Esophagus muscularis mucosa (tissue), 4 donors: Measurements from ENCODE around the gene DHX58. TPM values are rescaled to one million over a fixed set of nuclear protein-coding genes. Genes with fewer than 3 reads are reported as not detected.

Source experiments
- DNase-seq: peaks from one replicate; pipeline ENCODE4 v3.0.0-alpha.2; 2017; ENCODE audit errors: extremely low spot score
- H3K27ac ChIP-seq, 4 donors: fragments of 200-600 bp; sonication (generic); replicated peaks in 1 of 4; 1 replicate in 3 of 4; 2 replicates in 1 of 4; pipeline ENCODE4 v1.5.1; 2016 to 2019; ENCODE audit warnings: mild to moderate bottlenecking in 1 of 4
- H3K27me3 ChIP-seq, 4 donors: fragments of 200-600 bp; sonication (generic); one replicate each; pipeline versions ENCODE4 v1.5.1 to v1.6.0; 2016 to 2019
- H3K36me3 ChIP-seq, 4 donors: fragments of 200-600 bp; sonication (generic); one replicate each; pipeline ENCODE4 v1.5.1; 2016 to 2019
- H3K4me1 ChIP-seq, 4 donors: fragments of 200-600 bp; sonication (generic); one replicate each; pipeline ENCODE4 v1.5.1; 2016 to 2019
- H3K4me3 ChIP-seq, 4 donors: fragments of 200-600 bp; sonication (generic); 1 replicate in 2 of 4; 2 replicates in 2 of 4; pipeline ENCODE4 v1.5.1; 2016 to 2019; ENCODE audit warnings: mild to moderate bottlenecking in 4 of 4, moderate library complexity in 1 of 4
- H3K9me3 ChIP-seq, 4 donors: fragments of 200-600 bp; sonication (generic); 1 replicate in 3 of 4; 2 replicates in 1 of 4; pipeline ENCODE4 v1.5.1; 2016 to 2019
- CTCF ChIP-seq, 3 experiments: fragments of 200-600 bp in 2 of 3; fragments of 450-650 bp in 1 of 3; sonication (generic) in 2 of 3; IDR thresholded peaks; one replicate each; pipeline ENCODE4 v1.5.1; 2017 to 2019; ENCODE audit warnings: antibody characterized with exemption in 3 of 3, mild to moderate bottlenecking in 2 of 3, moderate library complexity in 1 of 3
- EP300 ChIP-seq: sonication (generic); formaldehyde crosslinking; IDR thresholded peaks from one replicate; pipeline ENCODE4 v1.6.1; 2017; ENCODE audit warnings: antibody characterized with exemption
- POLR2A ChIP-seq: fragments of 450-650 bp; IDR thresholded peaks from one replicate; pipeline ENCODE4 v1.6.1; 2017; ENCODE audit warnings: antibody characterized with exemption, moderate library complexity, mild to moderate bottlenecking, low read depth
- POLR2AphosphoS5 ChIP-seq, 2 donors: sonication (generic); formaldehyde crosslinking; IDR thresholded peaks; one replicate each; pipeline ENCODE4 v1.6.1; 2017; ENCODE audit warnings: antibody characterized with exemption in 2 of 2
- WGBS: methylation state at CpG from one replicate; pipeline ENCODE4 v1.1.5; 2018; 5-methylcytosine and 5-hydroxymethylcytosine counted together
- intact Hi-C: fragments of 100-400 bp; cut with DNase I; formaldehyde crosslinking; loops from one replicate; pipeline ENCODE4 v1.15.1; 2023
- total RNA-seq, 4 donors: library from RNA; depleted of rRNA; stranded (reverse); fragments of >200 nt; gene quantifications; one replicate each; pipeline versions ENCODE4 v1.1.0 to v1.2.1, GENCODE V29; 2016

Gene DHX58
- total RNA-seq, 4 donors from 2014 or later = 9.6 to 11.7 (median 11.3) TPM

GRCh38 chr17:42119301-42119700 lies 6.8 kb upstream of the DHX58 start:
- 91% methylated on average over 18 of the region's 18 CpGs for WGBS

DNA sequence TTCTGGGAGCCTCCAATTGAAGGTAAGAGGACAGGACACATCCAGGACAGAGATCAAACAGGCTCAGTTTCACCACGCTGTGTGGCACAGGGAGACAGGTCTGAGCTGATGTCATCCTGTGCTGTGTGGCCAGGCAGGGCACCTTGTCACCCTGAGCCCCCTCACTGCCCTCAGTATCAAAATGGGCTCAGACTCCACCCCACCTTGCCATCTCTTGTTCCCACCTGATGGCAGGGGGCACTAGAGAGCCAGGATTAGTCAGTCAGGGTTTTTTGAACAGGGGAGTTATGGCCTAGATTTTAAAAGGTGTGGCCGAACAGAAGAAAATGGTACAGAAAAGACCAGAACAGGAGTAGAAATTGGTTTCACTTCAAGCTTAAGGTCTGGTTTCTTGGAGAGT lies 6.0 kb upstream of the DHX58 start:
- no peaks in the 10 kb centered on the region for H3K27me3 ChIP-seq
- TF ChIP-seq POLR2A (no peak), CTCF (IDR thresholded peaks at IDR 0.05) (peak in 1 of 3 experiments; percentile 36)
- H3K4me3 ChIP-seq = no peak overlapping the region
- H3K9me3 ChIP-seq = no peaks in the 10 kb centered on the region
- no peak overlapping the region for H3K27ac ChIP-seq
- peaks cover 23 to 55% (median 44%) of the 10 kb centered on the region in 4 donors for H3K4me1 ChIP-seq
- no peak for DNase-seq
- H3K36me3 ChIP-seq = peaks cover 0 to 55% (median 37%) of the 10 kb centered on the region in 4 donors
- WGBS = 83% methylated on average over 2 of the region's 2 CpGs
- intact Hi-C loops = loop anchor here (5.0 kb wide), 2 partner anchors 51 to 151 kb away; partner anchors contain the start of gene CNP

More at GRCh38 chr17:42119301-42119700, 6.8 kb upstream of the DHX58 start:
- TF ChIP-seq CTCF (IDR thresholded peaks at IDR 0.05) = no peak
- TF ChIP-seq POLR2A = no peak
- no peak for TF ChIP-seq POLR2AphosphoS5 (IDR thresholded peaks at IDR 0.05)
- no peak for TF ChIP-seq EP300
- H3K36me3 ChIP-seq = peaks cover 0 to 47% (median 30%) of the 10 kb centered on the region in 4 donors
- peaks cover 23 to 52% (median 41%) of the 10 kb centered on the region in 4 donors for H3K4me1 ChIP-seq
- H3K27me3 ChIP-seq = no peaks in the 10 kb centered on the region
- intact Hi-C loops = loop anchor here (5.0 kb wide), 2 partner anchors 52 to 152 kb away; partner anchors contain the start of gene CNP
- no peak overlapping the region for H3K4me3 ChIP-seq
- no peak overlapping the region for H3K27ac ChIP-seq
- DNase-seq = no peak
- H3K9me3 ChIP-seq = no peaks in the 10 kb centered on the region

DNA sequence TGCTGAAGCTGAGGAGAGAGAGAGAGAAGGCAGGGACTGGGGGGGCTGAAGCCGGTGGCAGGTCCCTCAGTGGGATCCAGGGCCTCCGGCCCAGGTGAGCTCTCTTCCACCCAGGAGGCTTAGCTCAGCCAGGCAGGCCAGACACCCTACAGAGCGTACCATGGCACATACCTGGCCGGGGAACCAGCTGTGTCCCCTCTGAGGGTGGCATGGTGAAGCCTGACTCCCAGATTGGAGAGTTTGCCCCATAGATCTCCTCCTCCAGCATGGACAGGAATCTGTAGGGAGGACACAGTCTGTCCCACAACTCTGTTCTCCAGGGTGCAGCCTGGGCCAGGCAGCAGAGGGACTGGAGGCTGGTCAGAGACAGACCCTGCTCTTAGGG lies 5.6 kb upstream of the DHX58 start:
- no peaks in the 10 kb centered on the region for H3K9me3 ChIP-seq
- intact Hi-C loops = loop anchor here (5.0 kb wide), 2 partner anchors 51 to 151 kb away; partner anchors contain the start of gene CNP
- H3K27ac ChIP-seq = no peak overlapping the region
- DNase-seq = no peak
- peaks cover 25 to 59% (median 47%) of the 10 kb centered on the region in 4 donors for H3K4me1 ChIP-seq
- 83% methylated on average over 4 of the region's 4 CpGs for WGBS
- H3K27me3 ChIP-seq = no peaks in the 10 kb centered on the region
- H3K4me3 ChIP-seq = no peak overlapping the region
- TF ChIP-seq POLR2A (no peak), EP300 (no peak), CTCF (IDR thresholded peaks at IDR 0.05) (no peak), POLR2AphosphoS5 (IDR thresholded peaks at IDR 0.05) (no peak)
- H3K36me3 ChIP-seq = peaks cover 0 to 59% (median 42%) of the 10 kb centered on the region in 4 donors

- no peaks in the 10 kb centered on the region for H3K27me3 ChIP-seq
- no peak overlapping the region for H3K27ac ChIP-seq
- H3K36me3 ChIP-seq = peaks cover 0 to 60% (median 42%) of the 10 kb centered on the region in 4 donors
- WGBS = 72% methylated on average over 12 of the region's 30 CpGs
- TF ChIP-seq POLR2A = no peak
- TF ChIP-seq CTCF (IDR thresholded peaks at IDR 0.05) = no peak
- TF ChIP-seq POLR2AphosphoS5 (IDR thresholded peaks at IDR 0.05) = no peak
- TF ChIP-seq EP300 = no peak
- DNase-seq = no peak
- no peaks in the 10 kb centered on the region for H3K9me3 ChIP-seq
- peaks cover 30 to 60% (median 47%) of the 10 kb centered on the region in 4 donors for H3K4me1 ChIP-seq
- H3K4me3 ChIP-seq = no peak overlapping the region
- intact Hi-C loops = loop anchor here (2.0 to 5.0 kb wide), 3 partner anchors 50 to 150 kb away; partner anchors contain the start of gene CNP
Observed at GRCh38 chr17:42117397-42118125, 5.0 kb upstream of the DHX58 start.
